Measurements from ENCODE around the gene LRRC8D.
"Not testable (repeated sequence)": the region's sequence is repeated elsewhere in the genome, so short reads cannot be mapped to it uniquely, and the experiment has no call there.

LRRC8D gene

DNA sequence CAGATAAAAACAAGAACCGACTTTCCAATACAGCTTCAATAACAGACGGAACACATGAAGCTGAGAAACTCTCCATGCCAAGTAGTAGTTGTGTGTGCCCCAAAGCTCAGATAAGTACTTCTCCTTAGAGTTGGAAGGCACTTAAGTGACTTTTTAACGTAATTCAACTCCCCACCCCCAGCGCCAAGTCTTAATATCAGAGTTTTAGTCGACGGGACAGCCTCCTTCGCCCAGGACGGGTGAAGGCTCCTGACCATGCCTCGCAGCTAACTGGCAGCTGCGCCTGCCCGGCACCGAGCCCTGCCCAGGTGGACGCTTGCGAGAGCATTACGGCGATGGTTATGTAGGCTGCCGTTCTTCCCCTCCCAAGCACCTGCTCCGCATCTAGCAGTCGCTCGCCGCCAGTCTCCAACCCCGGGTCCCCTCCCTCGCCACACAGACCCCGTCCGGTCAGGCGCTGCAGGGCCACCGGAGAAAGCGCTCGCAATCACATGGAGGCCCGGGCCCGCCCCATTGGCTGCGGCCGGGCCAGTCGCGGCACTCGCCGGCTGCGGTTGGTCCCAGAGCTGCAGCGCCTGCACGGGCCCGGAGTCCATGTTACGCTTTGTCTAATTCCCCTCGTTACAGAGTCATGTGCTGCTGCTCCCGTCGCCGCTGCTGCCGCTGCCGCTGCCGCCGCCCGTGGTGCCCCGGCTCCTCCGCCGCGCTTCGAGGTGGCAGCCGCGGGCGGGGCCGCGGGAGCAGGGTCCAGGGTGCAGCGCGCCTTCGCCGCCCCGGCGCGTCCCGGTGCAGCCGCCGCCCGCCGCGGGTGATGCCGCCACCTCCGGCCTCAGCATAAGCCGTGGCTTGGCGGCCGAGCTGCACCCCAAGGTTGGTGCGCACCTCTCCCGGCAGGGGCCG is at the start of gene LRRC8D:
TSS of gene LRRC8D (plus strand) at position 611 of the 900 bp plus-strand sequence. CDS start 112,037 bp downstream, outside the sequence.
- peak; percentile 77 to 81 for DNase-seq

DNA sequence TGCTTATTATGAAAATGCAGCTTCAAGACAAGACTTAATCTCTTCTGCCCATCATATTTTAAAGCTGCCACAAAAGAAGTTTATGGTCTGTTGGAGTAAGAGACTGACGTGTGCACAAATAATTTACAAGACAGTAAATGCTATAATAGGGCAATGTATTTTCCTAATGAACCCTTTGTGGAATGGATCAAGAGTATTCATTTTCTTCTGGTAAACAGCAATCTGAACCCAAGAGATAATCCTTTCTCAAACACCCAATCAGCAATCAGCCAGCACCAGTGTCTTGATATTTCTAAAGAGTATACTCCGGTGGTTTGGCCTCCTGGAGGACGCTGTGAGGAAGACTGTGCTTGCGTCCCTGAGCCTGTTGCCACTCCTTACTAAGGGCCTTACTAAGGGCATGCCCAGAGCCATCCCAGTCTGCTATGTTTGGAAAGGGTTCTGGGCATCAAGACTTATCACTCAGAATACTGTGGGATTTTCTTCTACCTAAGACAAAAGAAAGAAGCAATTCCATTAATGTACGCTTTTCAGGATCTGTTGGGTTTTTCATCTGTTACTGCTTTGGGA is 48.8 kb upstream of the LRRC8D start:
- no peak for DNase-seq

DNA sequence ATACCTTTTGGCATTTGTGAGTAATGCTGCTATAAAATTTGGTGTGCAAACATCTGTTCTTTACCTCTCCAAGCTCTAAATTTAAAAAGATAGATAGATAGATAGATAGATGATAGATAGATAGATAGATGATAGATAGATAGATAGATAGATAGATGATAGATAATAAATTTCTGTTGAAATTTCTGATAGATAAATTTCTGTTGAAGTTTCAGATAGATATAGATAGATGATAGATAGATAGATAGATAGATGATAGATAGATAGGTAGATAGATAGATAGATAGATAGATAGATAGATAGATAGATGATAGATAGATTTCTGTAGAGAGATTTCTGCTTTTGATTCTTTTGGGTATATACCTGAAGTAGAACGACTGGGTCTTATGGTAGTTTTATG is 44.7 kb upstream of the LRRC8D start:
- DNase-seq, result not testable (repeated sequence)

- not testable (repeated sequence) for DNase-seq
Observed at GRCh38 chr1:89777271-89777670, 43.6 kb upstream of the LRRC8D start.

GRCh38 chr1:89779151-89779940 is 41.5 kb upstream of the LRRC8D start:
- DNase-seq, result no peak

- DNase-seq, result peak in 1 of 2 experiments; percentile 5
Observed at GRCh38 chr1:89780721-89781120, 40.1 kb upstream of the LRRC8D start.

- no peak for DNase-seq
Observed at GRCh38 chr1:89781494-89782126, 39.2 kb upstream of the LRRC8D start.

DNA sequence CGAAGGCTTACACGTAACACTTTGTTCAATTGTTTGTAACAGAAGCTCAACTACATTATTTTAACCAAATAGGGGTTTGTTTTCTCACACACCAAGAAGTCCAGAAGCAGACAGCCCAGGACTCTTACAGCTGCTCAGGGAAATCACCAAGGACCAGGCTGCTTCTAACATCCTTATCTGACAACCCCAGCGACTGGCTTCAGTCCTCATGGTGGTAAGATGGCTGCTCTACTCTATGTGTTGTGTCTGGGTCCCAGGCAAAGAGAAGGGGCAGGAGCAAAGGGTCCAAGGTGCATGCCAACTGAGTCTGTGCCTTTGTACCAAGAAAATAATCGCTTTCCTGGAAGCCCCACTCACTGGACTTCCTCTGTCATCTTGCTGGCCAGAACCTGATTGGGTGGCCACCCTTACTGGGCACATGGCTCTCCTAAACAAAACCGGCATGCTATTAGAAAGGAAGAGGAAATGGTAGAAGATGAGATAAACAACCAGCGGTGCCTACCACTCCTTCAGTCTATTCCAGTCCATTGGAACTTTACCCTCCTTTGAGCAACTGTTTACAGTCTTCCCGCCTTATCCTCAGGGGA is 34.1 kb upstream of the LRRC8D start:
- DNase-seq, result no peak

- DNase-seq, result no peak
Observed at GRCh38 chr1:89790592-89790991, 30.2 kb upstream of the LRRC8D start.

DNA sequence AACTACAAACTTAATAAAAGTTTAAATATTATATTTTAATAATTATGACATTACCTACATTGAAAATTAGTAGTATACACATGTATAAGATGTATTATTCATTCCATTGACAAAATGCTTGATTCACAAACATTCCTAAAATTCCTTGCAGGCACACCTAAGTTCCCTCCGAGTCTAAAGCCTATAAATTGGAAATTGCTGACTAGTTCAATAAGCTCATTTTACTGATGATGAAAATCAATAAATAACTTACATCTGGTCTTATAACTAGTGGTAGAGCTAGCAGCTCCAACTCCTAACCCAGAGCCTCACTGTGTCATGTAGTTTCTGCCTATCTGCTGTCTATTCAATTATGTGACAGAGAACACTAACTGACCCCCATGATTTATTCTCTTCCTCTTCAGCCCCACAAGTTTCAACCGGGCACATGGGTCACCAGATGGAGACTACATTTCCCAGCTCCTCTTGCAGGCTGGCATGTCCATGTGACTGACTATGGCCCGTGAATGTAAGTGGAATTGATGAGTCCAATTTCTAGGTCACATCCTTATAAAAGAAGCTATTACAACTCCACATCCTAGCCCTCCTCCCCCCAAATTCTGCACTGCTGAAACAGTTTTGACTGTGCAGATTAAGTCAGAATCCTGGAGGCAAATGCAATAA is 29.6 kb upstream of the LRRC8D start:
- DNase-seq, result no peak

DNA sequence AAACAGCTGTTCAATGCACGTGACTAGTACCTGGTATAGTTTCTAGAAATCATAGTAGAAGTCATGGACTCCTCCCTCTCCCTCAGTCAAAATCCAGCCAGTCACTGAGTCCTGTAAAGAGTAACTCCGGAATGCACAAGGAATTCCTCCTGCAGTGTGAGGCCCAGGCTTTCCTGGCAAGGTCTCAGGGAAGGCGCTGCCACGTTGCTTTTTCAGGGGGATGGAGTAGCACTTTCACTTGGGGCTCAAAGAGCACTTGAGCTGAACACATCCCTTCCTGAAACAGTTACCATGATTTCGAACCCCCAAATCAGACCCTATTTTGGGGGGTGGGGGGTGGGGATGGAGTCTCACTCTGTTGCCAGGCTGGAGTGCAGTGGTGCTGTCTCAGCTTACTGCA is 26.4 kb upstream of the LRRC8D start:
- no peak for DNase-seq

DNA sequence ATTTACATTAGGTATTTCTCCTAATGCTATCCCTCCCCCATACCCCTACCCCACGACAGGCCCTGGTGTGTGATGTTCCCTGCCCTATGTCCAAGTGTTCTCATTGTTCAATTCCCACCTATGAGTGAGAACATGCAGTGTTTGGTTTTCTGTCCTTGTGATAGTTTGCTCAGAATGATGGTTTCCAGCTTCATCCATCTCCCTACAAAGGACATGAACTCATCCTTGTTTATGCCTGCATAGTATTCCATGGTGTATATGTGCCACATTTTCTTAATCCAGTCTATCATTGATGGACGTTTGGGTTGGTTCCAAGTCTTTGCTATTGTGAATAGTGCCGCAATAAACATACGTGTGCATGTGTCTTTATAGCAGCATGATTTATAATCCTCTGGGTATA is 25.3 kb upstream of the LRRC8D start:
- DNase-seq, result not testable (repeated sequence)

GRCh38 chr1:89797876-89798275 is 23.0 kb upstream of the LRRC8D start:
- not testable (repeated sequence) for DNase-seq

DNA sequence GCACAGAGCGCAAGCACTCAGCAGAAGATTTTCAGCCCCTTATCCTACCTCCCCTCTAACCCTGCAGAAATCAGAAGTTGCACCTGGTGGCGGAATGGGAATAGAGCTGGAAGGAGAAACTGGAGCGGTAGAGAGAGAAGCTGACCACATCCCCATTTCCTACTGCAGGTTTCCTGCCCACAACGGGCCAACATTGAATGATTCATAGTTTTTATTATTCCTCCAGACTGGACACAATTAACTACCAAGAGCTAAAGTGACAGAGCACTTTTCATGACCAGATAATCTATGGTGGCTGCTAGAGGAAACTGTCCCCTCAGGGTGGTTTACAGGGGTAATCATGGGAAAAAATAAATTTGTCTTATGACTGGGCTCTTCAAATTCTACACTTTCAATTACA is 21.3 kb upstream of the LRRC8D start:
- no peak for DNase-seq

DNA sequence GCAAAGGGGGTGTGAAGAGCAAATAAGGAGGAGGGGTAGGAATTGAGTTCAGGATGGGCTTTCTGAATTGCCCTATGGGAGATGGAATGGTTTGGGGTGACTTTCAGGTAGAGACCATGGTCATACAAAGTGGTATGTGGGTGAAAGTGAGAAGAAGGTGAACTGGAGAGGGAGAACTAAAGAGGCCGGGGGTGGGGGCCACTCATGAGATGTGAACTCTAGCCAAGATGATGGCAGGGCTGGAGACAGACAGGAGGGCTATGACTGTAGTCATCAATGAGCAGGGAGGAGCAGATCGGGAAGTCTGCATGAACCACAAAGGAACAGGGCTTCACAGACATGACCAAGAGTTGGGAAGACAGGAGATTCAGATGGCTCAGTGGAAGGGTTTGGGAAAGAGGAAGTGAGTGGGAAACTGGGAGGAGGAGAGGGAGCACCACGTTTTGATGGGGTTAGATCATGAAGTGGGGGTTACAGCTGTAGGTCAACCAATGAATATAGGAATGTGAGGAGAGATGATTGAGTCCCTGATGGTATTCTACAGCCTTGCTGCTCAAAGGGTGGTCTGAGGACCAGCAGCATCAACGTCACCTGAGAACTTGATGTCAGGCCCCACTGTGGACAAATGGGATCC is 20.7 kb upstream of the LRRC8D start:
- no peak for DNase-seq

DNA sequence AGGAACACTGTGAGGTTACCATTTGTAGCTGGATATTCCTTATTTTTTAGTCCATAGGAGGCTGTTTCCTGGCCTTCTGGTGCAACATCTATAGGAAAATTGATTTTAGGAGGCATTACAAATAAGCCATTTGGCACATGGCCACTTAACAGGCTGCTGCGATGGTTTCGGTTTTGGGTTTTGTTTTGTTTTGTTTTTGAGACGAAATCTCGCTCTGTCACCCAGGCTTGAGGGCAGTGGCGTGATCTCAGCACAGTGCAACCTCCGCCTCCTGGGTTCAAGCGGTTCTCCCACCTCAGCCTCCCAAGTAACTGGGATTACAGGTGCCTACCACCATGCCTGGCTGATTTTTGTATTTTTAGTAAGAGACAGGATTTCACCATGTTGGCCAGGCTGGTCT is 20.1 kb upstream of the LRRC8D start:
- DNase-seq, result no peak

- peak; percentile 55 to 65 for DNase-seq
Observed at GRCh38 chr1:89802051-89802450, 18.8 kb upstream of the LRRC8D start.

GRCh38 chr1:89802841-89803240 is 18.0 kb upstream of the LRRC8D start:
- DNase-seq, result no peak

GRCh38 chr1:89804642-89805237 is 16.1 kb upstream of the LRRC8D start:
- DNase-seq, result peak; percentile 54

GRCh38 chr1:89806616-89807015 is 14.2 kb upstream of the LRRC8D start:
- no peak for DNase-seq

- DNase-seq, result no peak
Observed at GRCh38 chr1:89807503-89807902, 13.3 kb upstream of the LRRC8D start.

All from NCI-H1930 (cell line).